IPS-20b (cell line): ENCODE measurements around the gene LRSAM1.

Experiments
- H3K27ac ChIP-seq: one replicate; pipeline ENCODE4 v1.5.1; 2013; ENCODE audit warnings: low read length
- H3K27me3 ChIP-seq: 2 replicates; pipeline ENCODE4 v1.6.1; 2013; ENCODE audit warnings: mild to moderate bottlenecking, low read length, inconsistent platforms; ENCODE audit not compliant: insufficient read depth
- H3K36me3 ChIP-seq: 2 replicates; pipeline ENCODE4 v1.6.1; 2013; ENCODE audit warnings: low read depth, mild to moderate bottlenecking, inconsistent platforms, low read length, moderate library complexity; ENCODE audit not compliant: insufficient read depth
- H3K4me1 ChIP-seq: 2 replicates; pipeline ENCODE4 v1.6.1; 2013; ENCODE audit warnings: mild to moderate bottlenecking, control low read depth, inconsistent platforms, low read length, moderate library complexity; ENCODE audit not compliant: insufficient read depth
- H3K4me3 ChIP-seq: 2 replicates; pipeline ENCODE4 v1.5.1; 2013; ENCODE audit warnings: mild to moderate bottlenecking, low read length, inconsistent platforms
- H3K9ac ChIP-seq: 2 replicates; pipeline ENCODE4 v1.6.1; 2013; ENCODE audit warnings: low read depth, mild to moderate bottlenecking, inconsistent platforms, low read length, moderate library complexity
- H3K9me3 ChIP-seq: 2 replicates; pipeline ENCODE4 v1.6.1; 2013; ENCODE audit warnings: mild to moderate bottlenecking, low read depth, low read length, inconsistent platforms; ENCODE audit not compliant: insufficient read depth

LRSAM1 gene

DNA sequence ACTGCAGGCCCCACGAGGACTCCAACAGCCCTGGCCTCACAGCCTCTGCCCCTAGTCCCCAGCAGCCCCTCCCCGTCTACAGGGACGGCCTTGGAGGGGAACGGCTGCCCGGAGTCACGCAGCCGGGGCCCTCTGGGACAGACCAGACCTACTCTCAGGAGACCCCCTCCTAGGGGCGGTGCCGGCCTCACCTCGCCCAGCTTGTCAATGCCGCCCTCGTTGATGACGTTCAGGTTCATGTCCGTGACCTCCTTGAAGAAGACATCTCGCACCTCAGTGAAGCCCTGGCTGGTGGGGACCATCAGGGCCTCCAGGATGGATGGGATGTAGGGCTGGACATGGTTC is 58.6 kb downstream of the LRSAM1 start:
- Histone ChIP-seq H3K36me3 (peaks cover 16% of the 10 kb centered on the region), H3K27me3 (no peaks in the 10 kb centered on the region), H3K27ac (no peak overlapping the region), H3K4me3 (no peak overlapping the region), H3K9ac (no peak overlapping the region), H3K4me1 (peaks cover 5% of the 10 kb centered on the region; the same call in 1 of the 2 replicates), H3K9me3 (no peaks in the 10 kb centered on the region)

GRCh38 chr9:127514468-127514867 is 63.2 kb downstream of the LRSAM1 start:
- Histone ChIP-seq H3K4me1 (peaks cover 5% of the 10 kb centered on the region; the same call in 1 of the 2 replicates), H3K27ac (no peak overlapping the region), H3K27me3 (no peaks in the 10 kb centered on the region), H3K4me3 (no peak overlapping the region), H3K9me3 (no peaks in the 10 kb centered on the region), H3K36me3 (peaks cover 27% of the 10 kb centered on the region), H3K9ac (no peak overlapping the region)

DNA sequence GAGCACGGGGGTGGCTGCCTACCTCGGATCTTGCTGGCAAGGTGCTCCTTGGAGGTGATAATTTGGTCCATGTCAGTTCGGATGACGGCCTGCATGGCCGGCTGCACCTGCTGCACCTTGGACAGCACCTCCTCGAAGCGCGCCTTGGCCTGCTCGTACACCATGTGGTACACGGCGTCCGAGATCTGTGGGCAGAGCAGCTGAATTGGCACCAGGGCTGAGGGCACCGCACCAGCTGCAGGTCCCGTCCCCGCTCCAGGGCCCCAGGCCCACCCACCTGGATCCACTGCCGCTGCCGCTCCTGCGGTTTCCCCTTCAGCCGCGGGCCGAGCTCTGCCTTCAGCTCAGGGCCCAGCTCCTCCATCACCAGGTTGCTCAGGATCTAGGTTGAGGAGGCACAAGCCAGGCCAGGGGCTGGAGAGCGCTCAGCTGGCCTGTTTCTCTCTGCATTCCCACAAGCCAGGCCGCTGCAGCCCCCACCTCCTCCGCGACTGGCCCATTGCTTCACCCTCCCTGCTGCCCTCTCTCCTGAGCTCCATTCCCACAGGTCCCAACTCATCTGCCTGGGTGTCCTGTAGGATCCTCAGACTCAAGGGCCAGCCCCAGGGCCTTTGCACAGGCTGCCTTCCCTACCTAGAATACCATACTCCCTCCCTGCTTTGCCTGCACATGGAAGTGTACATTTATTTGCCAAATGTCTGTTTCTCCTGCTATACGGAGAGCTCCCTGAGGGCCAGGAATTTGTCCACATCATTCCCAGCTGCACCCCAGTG is 65.7 kb downstream of the LRSAM1 start:
- Histone ChIP-seq H3K36me3 (peaks cover 27% of the 10 kb centered on the region), H3K9me3 (no peaks in the 10 kb centered on the region), H3K27me3 (no peaks in the 10 kb centered on the region), H3K9ac (no peak overlapping the region), H3K27ac (no peak overlapping the region), H3K4me3 (no peak overlapping the region), H3K4me1 (peaks cover 4% of the 10 kb centered on the region; the same call in 1 of the 2 replicates)

GRCh38 chr9:127517620-127518019 is 66.3 kb downstream of the LRSAM1 start:
- Histone ChIP-seq H3K27me3 (no peaks in the 10 kb centered on the region), H3K27ac (no peak overlapping the region), H3K4me3 (no peak overlapping the region), H3K9me3 (peaks cover 1% of the 10 kb centered on the region), H3K4me1 (peaks cover 4% of the 10 kb centered on the region; the same call in 1 of the 2 replicates), H3K36me3 (peaks cover 29% of the 10 kb centered on the region), H3K9ac (no peak overlapping the region)

GRCh38 chr9:127518091-127518856 is 67.0 kb downstream of the LRSAM1 start:
- no peak overlapping the region for H3K9ac ChIP-seq

DNA sequence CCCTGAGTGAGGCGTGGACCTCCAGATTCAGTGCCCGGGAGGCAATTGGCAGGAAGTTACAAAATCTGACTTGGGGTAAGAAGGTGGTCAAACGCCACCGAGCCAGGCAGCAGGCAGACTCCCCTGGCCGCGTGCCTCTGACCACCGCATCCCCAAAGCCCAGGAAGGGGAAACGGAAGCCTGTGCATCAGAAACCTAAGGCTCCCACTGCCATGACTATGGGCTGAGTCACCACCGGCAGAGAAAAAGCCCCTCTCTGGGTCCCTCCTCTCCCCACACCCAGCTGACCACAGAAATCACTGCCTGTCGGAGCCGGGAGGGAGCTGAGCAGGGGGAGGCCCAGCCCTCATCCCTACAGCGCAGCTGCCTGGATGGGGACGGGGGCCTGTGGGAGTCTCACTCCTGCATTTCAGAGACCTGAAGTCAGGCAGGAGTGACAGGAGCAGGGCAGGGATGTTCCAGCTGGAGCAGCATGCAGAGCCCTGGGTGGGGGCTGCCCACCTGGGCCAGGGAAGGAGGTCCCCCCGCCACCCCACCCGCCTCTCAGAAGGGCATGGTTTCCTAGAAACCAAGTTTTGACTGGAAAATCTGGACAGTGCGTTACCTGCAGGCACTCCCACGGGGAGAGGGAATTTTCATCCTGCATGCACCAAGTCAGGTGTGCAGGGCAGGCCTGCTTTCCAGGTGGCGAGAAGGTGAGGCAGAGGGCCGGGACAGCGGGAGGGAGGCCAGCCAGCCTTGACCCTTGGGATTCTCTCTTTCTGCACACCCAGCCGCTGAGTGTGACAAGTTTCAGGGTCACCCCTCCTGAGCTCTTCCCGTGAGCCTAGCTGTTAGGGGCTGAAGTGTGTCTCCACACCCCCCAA is 68.2 kb downstream of the LRSAM1 start:
- H3K4me1 ChIP-seq = peaks cover 4% of the 10 kb centered on the region; the same call in 1 of the 2 replicates
- H3K9me3 ChIP-seq = peaks cover 15% of the 10 kb centered on the region
- H3K27me3 ChIP-seq = no peaks in the 10 kb centered on the region
- peaks cover 37% of the 10 kb centered on the region for H3K36me3 ChIP-seq
- no peak overlapping the region for H3K27ac ChIP-seq
- H3K4me3 ChIP-seq = no peak overlapping the region
- no peak overlapping the region for H3K9ac ChIP-seq

More at GRCh38 chr9:127518091-127518856, 67.0 kb downstream of the LRSAM1 start:
- Histone ChIP-seq H3K4me3 (no peak overlapping the region), H3K9me3 (peaks cover 7% of the 10 kb centered on the region), H3K4me1 (peaks cover 4% of the 10 kb centered on the region; the same call in 1 of the 2 replicates), H3K27me3 (no peaks in the 10 kb centered on the region), H3K27ac (no peak overlapping the region), H3K36me3 (peaks cover 30% of the 10 kb centered on the region)

- H3K4me1 ChIP-seq = peaks cover 4% of the 10 kb centered on the region; the same call in 1 of the 2 replicates
- H3K9me3 ChIP-seq = peaks cover 29% of the 10 kb centered on the region
- H3K36me3 ChIP-seq = peaks cover 46% of the 10 kb centered on the region
- H3K9ac ChIP-seq = peak overlapping the region; percentile 15; the same call in 1 of the 2 replicates
- no peaks in the 10 kb centered on the region for H3K27me3 ChIP-seq
- H3K4me3 ChIP-seq = no peak overlapping the region
- H3K27ac ChIP-seq = peak overlapping the region; percentile 76
Measured at GRCh38 chr9:127520941-127521918, 69.9 kb downstream of the LRSAM1 start.

- Histone ChIP-seq H3K4me3 (no peak overlapping the region), H3K4me1 (peaks cover 4% of the 10 kb centered on the region; the same call in 1 of the 2 replicates), H3K36me3 (peaks cover 43% of the 10 kb centered on the region), H3K9ac (peak overlapping the region; percentile 15; the same call in 1 of the 2 replicates), H3K9me3 (peaks cover 29% of the 10 kb centered on the region), H3K27ac (peak overlapping the region; percentile 76), H3K27me3 (no peaks in the 10 kb centered on the region)
Measured at GRCh38 chr9:127521919-127522304, 70.6 kb downstream of the LRSAM1 start.

GRCh38 chr9:127522727-127523126 is 71.4 kb downstream of the LRSAM1 start:
- H3K36me3 ChIP-seq = peaks cover 41% of the 10 kb centered on the region
- H3K27ac ChIP-seq = no peak overlapping the region
- peaks cover 4% of the 10 kb centered on the region; the same call in 1 of the 2 replicates for H3K4me1 ChIP-seq
- H3K4me3 ChIP-seq = no peak overlapping the region
- no peaks in the 10 kb centered on the region for H3K27me3 ChIP-seq
- H3K9ac ChIP-seq = no peak overlapping the region
- peaks cover 29% of the 10 kb centered on the region for H3K9me3 ChIP-seq

DNA sequence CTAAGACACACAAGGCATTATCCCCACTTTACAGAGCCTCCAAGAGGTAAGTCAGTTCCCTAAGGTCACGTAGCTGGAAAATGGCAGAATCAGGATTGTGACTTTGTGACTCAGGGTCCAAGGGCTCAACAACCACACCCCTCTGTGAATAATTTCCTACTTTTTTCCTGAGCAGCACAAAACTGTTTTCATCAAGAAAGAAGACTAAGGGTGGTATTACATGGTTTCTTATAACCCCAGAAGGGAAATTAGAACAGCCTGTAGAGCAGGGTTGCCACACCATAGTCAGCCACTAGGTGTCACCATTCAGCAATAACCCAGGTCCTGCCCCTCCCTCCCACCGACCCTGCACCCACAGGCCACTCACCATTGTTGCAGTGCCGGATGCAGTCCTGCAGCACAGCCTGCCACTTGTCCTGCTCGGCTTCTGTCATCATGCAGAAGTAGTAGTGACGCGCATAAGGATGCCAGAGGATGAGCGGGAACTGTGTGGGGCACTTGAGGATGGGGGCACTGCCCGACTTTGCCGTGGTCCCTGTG is 72.1 kb downstream of the LRSAM1 start:
- no peaks in the 10 kb centered on the region for H3K27me3 ChIP-seq
- H3K9ac ChIP-seq = no peak overlapping the region
- H3K27ac ChIP-seq = no peak overlapping the region
- peaks cover 9% of the 10 kb centered on the region; the same call in 1 of the 2 replicates for H3K4me1 ChIP-seq
- H3K4me3 ChIP-seq = no peak overlapping the region
- H3K9me3 ChIP-seq = peaks cover 29% of the 10 kb centered on the region
- H3K36me3 ChIP-seq = peaks cover 37% of the 10 kb centered on the region
